GM12878 (cell line): Measurements from ENCODE around the gene BLOC1S3. TPM values are rescaled to one million over a fixed set of nuclear protein-coding genes. Genes with fewer than 3 reads are reported as not detected.

Source experiments
- ATAC-seq: fragments of 200-7000 bp; cut with Tn5 transposase; 3 replicates; pipeline ENCODE4 v1.9.1; 2020; ENCODE audit warnings: mild to moderate bottlenecking, moderate library complexity
- BruUV-seq: library from RNA; stranded (reverse); fragments of 400-500 nt; replicated peaks from 2 replicates; lab custom pipeline; 2021; lab: Mats Ljungman, UMichigan
- CTCF ChIA-PET: fragments of 300-600 bp; sonication (Branson Sonifier 250); formaldehyde crosslinking; extraction: SDS; loops from one replicate; lab custom pipeline; 2021; ENCODE audit warnings: inconsistent platforms; lab: Yijun Ruan, JAX
- POLR2A ChIA-PET: fragments of 350-600 bp; formaldehyde crosslinking; extraction: SDS; loops from one replicate; lab custom pipeline; 2021; ENCODE audit warnings: inconsistent platforms; lab: Charles Lee
- RAD21 ChIA-PET: fragments of 300-600 bp; sonication (Branson Sonifier 250); formaldehyde crosslinking; loops from one replicate; lab custom pipeline; 2023; ENCODE audit warnings: antibody characterized with exemption; ENCODE audit not compliant: unreplicated experiment; lab: Charles Lee
- SMC1A ChIA-PET: fragments of 300-600 bp; sonication (Branson Sonifier 250); formaldehyde crosslinking; loops from one replicate; lab custom pipeline; 2023; ENCODE audit not compliant: unreplicated experiment, uncharacterized antibody; lab: Charles Lee
- DNase-seq: peaks from one replicate; pipeline ENCODE4 v3.0.0-alpha.2; 2011; ENCODE audit warnings: low read depth, low spot score
- FAIRE-seq: peaks from 3 replicates; lab custom pipeline; 2011; peaks lifted over from hg19 to GRCh38; lab: Jason Lieb, UNC
- H2AFZ ChIP-seq: 2 replicates; pipeline ENCODE4 v1.6.0; 2011; ENCODE audit warnings: low read depth, low read length, control low read depth; ENCODE audit not compliant: control insufficient read depth
- H3K27ac ChIP-seq: 2 replicates; pipeline ENCODE4 v1.5.1; 2011; ENCODE audit warnings: control low read depth; ENCODE audit not compliant: control insufficient read depth, insufficient read depth
- H3K27me3 ChIP-seq, 2 experiments: replicated peaks in 1 of 2; 2 replicates each; pipeline versions ENCODE4 v1.6.0 to v1.6.1; 2011; ENCODE audit warnings: low read length in 1 of 2; ENCODE audit not compliant: control insufficient read depth in 2 of 2, insufficient read depth in 2 of 2
- H3K36me3 ChIP-seq, 2 experiments: 2 replicates each; pipeline ENCODE4 v1.5.1; 2011; ENCODE audit warnings: low read length in 1 of 2; ENCODE audit not compliant: control insufficient read depth in 2 of 2, insufficient read depth in 2 of 2
- H3K4me1 ChIP-seq: 2 replicates; pipeline ENCODE4 v1.6.1; 2011; ENCODE audit warnings: mild to moderate bottlenecking, low read length, moderate library complexity, mixed read lengths; ENCODE audit not compliant: control insufficient read depth, insufficient read depth
- H3K4me2 ChIP-seq: 2 replicates; pipeline ENCODE4 v1.6.0; 2011; ENCODE audit warnings: control low read depth; ENCODE audit not compliant: control insufficient read depth, insufficient read depth
- H3K4me3 ChIP-seq: fragments of 200-600 bp; sonication (generic); 2 replicates; pipeline ENCODE4 v1.5.1; 2016
- H3K79me2 ChIP-seq: 2 replicates; pipeline ENCODE4 v1.6.0; 2011; ENCODE audit warnings: low read length; ENCODE audit not compliant: control insufficient read depth, insufficient read depth
- H3K9ac ChIP-seq: 2 replicates; pipeline ENCODE4 v1.8.0; 2011; ENCODE audit warnings: low read length, control low read depth, mixed read lengths; ENCODE audit not compliant: control insufficient read depth, insufficient read depth
- H3K9me3 ChIP-seq: replicated peaks from 3 replicates; pipeline ENCODE4 v1.5.1; 2011; ENCODE audit warnings: mild to moderate bottlenecking, low read length; ENCODE audit not compliant: control insufficient read depth, insufficient read depth
- H4K20me1 ChIP-seq: 2 replicates; pipeline ENCODE4 v1.6.0; 2011; ENCODE audit not compliant: control insufficient read depth, insufficient read depth
- BCL11A ChIP-seq: IDR thresholded peaks from 2 replicates; pipeline ENCODE4 v1.6.1; 2011; ENCODE audit warnings: low read depth, low read length
- BMI1 ChIP-seq: fragments of 450-650 bp; IDR thresholded peaks from 2 replicates; pipeline ENCODE4 v1.6.1; 2016; ENCODE audit warnings: mild to moderate bottlenecking, moderate library complexity, borderline replicate concordance
- CBFB ChIP-seq: IDR thresholded peaks from 2 replicates; pipeline ENCODE4 v1.6.1; 2016; ENCODE audit warnings: antibody characterized with exemption, low read depth
- CREM ChIP-seq: IDR thresholded peaks from 2 replicates; pipeline ENCODE4 v1.6.1; 2014; ENCODE audit warnings: antibody characterized with exemption, low read depth
- KDM1A ChIP-seq: fragments of 200-600 bp; sonication (generic); IDR thresholded peaks from 2 replicates; pipeline ENCODE4 v1.6.1; 2016; ENCODE audit warnings: borderline replicate concordance
- SMAD5 ChIP-seq: IDR thresholded peaks from 2 replicates; pipeline ENCODE4 v1.6.1; 2016; ENCODE audit warnings: antibody characterized with exemption, low read depth
- SMARCA5 ChIP-seq: fragments of 450-650 bp; IDR thresholded peaks from 2 replicates; pipeline ENCODE4 v1.6.1; 2017; ENCODE audit warnings: mild to moderate bottlenecking
- TCF12 ChIP-seq: IDR thresholded peaks from 2 replicates; pipeline ENCODE4 v1.6.1; 2011; ENCODE audit warnings: low read depth, mild to moderate bottlenecking, low read length
- WGBS: methylation state at CpG from one replicate; pipeline ENCODE4 v1.1.6; 2016; ENCODE audit warnings: low lambda C conversion rate; ENCODE audit not compliant: insufficient replicate concordance, insufficient coverage; ENCODE audit errors: missing lambda C conversion rate; 5-methylcytosine and 5-hydroxymethylcytosine counted together
- in situ Hi-C: fragments of 300-500 bp; cut with MboI; formaldehyde crosslinking; loops from 9 replicates; pipeline ENCODE4 v1.14.3; 2018; ENCODE audit warnings: mixed read lengths
- intact Hi-C: fragments of 100-400 bp; cut with micrococcal nuclease; formaldehyde crosslinking; loops from one replicate; pipeline ENCODE4 v1.14.2; 2022; ENCODE audit not compliant: unreplicated experiment
- polyA plus RNA-seq, 11 experiments: library from polyadenylated mRNA; depleted of rRNA in 4 of 11; unstranded in 6 of 11; stranded (reverse) in 5 of 11; fragments of >200 nt; fragmentation: Nextera tagmentation in 4 of 11; fragmentation: Illumina TruSeq in 1 of 11; extraction: Ambion mirVana in 4 of 11; extraction: Trizol in 1 of 11; gene quantifications; 1 replicate in 1 of 11; 2 replicates in 10 of 11; pipeline versions ENCODE4 v1.2.1 to v1.2.3, GENCODE V29; 2011 to 2016; ENCODE audit warnings: inconsistent platforms in 2 of 11, missing spikeins in 2 of 11, low read depth in 1 of 11
- total RNA-seq, 4 experiments: library from RNA; depleted of rRNA in 3 of 4; stranded (reverse); fragments of >200 nt in 3 of 4; fragmentation: Illumina TruSeq in 1 of 4; extraction: Trizol in 1 of 4; gene quantifications; 2 replicates each; pipeline versions ENCODE4 v1.2.1 to v1.2.3, GENCODE V29; 2013 to 2021
- TF ChIP-seq, protein P1 (sequence below): fragments of 450-650 bp; IDR thresholded peaks from 2 replicates; pipeline ENCODE4 v1.6.1; 2017; ENCODE audit warnings: low read depth, mild to moderate bottlenecking, moderate library complexity
- TF ChIP-seq, protein P2 (sequence below): IDR thresholded peaks from 2 replicates; pipeline ENCODE4 v1.6.1; 2012; ENCODE audit warnings: mild to moderate bottlenecking, low read depth, low read length

The BLOC1S3 gene
- total and polyA plus RNA-seq, 10 of the 15 experiments (the other 5 are each of a cell fraction or from before 2014, with no cell fraction given): 3.6 to 18.3 (median 10.4) TPM

DNA sequence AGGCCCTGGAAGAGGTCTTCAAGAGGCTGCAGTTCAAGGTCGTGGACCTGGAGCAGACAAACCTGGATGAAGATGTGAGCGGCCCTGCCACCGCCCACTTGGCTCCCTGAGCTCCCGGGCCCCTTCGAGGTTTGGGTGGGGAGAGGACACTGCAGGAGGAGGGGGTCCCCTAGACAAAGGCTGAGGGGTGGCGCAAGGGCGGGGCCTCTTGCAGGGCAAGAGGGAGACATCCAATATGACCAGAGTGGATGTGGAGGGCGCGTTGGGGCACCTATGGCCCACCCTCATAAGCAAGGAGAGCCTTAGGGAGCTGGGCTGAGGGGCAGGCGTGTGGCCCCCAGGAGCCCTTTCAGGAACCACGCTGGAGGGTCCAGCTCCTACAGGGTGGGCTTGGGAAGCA lies 38.1 kb upstream of the BLOC1S3 start (continued):
- TF ChIP-seq BMI1: no peak
- TF ChIP-seq CBFB: no peak
- TF ChIP-seq, protein P1, sequence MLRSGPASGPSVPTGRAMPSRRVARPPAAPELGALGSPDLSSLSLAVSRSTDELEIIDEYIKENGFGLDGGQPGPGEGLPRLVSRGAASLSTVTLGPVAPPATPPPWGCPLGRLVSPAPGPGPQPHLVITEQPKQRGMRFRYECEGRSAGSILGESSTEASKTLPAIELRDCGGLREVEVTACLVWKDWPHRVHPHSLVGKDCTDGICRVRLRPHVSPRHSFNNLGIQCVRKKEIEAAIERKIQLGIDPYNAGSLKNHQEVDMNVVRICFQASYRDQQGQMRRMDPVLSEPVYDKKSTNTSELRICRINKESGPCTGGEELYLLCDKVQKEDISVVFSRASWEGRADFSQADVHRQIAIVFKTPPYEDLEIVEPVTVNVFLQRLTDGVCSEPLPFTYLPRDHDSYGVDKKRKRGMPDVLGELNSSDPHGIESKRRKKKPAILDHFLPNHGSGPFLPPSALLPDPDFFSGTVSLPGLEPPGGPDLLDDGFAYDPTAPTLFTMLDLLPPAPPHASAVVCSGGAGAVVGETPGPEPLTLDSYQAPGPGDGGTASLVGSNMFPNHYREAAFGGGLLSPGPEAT: no peak

DNA sequence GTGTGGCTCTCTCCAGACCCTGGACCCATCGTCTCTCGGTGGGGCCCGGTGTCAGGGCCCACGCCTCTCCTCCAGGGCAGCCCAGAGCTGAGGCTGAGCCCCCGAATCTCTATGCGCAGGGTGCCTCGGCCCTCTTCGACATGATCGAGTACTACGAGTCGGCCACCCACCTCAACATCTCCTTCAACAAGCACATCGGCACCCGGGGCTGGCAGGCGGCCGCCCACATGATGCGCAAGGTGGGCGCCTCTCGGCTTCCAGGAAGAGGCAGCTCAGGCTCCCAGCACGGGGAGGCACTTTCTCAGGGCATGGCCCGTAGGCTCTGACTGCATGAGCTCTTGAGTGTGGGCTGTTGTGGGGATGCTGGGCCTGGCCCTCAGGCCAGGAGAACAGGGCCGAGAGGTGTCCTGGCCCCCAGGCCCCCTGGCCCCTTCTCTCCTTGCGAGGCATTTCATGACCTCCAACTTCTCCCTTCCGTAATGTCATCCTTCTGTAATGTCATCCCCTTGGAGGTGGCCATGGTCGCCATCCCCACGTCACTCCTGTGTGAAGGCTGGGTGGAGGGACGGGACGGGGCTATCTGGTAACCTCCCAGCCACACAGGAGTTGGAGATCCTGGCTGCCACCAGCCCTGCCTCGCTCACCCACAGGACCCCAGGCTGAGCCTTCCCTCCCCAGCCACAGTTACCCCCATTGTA lies 37.2 kb upstream of the BLOC1S3 start:
- Histone ChIP-seq H3K4me2 (no peak overlapping the region), H3K27ac (no peak overlapping the region), H3K27me3 (no peaks in the 10 kb centered on the region), H3K9ac (no peak overlapping the region), H3K36me3 (peaks cover 0 to 29% of the 10 kb centered on the region in 2 experiments; a peak in 3 of 4 replicates), H3K79me2 (peaks cover 13% of the 10 kb centered on the region), H3K4me1 (peaks cover 22% of the 10 kb centered on the region), H2AFZ (no peak overlapping the region), H3K4me3 (no peak overlapping the region), H4K20me1 (no peaks in the 10 kb centered on the region), H3K9me3 (no peaks in the 10 kb centered on the region)
- RAD21 ChIA-PET: no interaction called here
- POLR2A ChIA-PET: no interaction called here
- SMC1A ChIA-PET: no interaction called here
- BruUV-seq: no TSS peak
- FAIRE-seq: no peak
- WGBS: 97% methylated on average over 26 of the region's 28 CpGs
- no peak for ATAC-seq
- intact Hi-C loops: no loop called here
- DNase-seq: no peak
- in situ Hi-C loops: no loop called here
- no peak for TF ChIP-seq BCL11A
- TF ChIP-seq SMAD5: no peak
- TF ChIP-seq KDM1A: no peak
- TF ChIP-seq TCF12: no peak
- no peak for TF ChIP-seq CREM
- TF ChIP-seq SMARCA5: no peak
- TF ChIP-seq, protein P2, sequence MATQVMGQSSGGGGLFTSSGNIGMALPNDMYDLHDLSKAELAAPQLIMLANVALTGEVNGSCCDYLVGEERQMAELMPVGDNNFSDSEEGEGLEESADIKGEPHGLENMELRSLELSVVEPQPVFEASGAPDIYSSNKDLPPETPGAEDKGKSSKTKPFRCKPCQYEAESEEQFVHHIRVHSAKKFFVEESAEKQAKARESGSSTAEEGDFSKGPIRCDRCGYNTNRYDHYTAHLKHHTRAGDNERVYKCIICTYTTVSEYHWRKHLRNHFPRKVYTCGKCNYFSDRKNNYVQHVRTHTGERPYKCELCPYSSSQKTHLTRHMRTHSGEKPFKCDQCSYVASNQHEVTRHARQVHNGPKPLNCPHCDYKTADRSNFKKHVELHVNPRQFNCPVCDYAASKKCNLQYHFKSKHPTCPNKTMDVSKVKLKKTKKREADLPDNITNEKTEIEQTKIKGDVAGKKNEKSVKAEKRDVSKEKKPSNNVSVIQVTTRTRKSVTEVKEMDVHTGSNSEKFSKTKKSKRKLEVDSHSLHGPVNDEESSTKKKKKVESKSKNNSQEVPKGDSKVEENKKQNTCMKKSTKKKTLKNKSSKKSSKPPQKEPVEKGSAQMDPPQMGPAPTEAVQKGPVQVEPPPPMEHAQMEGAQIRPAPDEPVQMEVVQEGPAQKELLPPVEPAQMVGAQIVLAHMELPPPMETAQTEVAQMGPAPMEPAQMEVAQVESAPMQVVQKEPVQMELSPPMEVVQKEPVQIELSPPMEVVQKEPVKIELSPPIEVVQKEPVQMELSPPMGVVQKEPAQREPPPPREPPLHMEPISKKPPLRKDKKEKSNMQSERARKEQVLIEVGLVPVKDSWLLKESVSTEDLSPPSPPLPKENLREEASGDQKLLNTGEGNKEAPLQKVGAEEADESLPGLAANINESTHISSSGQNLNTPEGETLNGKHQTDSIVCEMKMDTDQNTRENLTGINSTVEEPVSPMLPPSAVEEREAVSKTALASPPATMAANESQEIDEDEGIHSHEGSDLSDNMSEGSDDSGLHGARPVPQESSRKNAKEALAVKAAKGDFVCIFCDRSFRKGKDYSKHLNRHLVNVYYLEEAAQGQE: no peak
- CTCF ChIA-PET: no interaction called here
